B cell (primary cell): ENCODE results near the gene NAXE. TPM values are rescaled to one million over a fixed set of nuclear protein-coding genes. Genes with fewer than 3 reads are reported as not detected.

Experiments used
- ATAC-seq: fragments of 200-7000 bp; cut with Tn5 transposase; one replicate; pipeline ENCODE4 v1.10.0; 2021; ENCODE audit warnings: low read depth, mild to moderate bottlenecking, moderate number of reproducible peaks, moderate library complexity
- CTCF ChIA-PET: fragments of 350-600 bp; sonication (Branson Sonifier 250); formaldehyde crosslinking; loops from one replicate; lab custom pipeline; 2021; ENCODE audit warnings: antibody characterized with exemption, inconsistent platforms; lab: Charles Lee
- POLR2A ChIA-PET: fragments of 350-600 bp; sonication (Branson Sonifier 250); formaldehyde crosslinking; loops from one replicate; lab custom pipeline; 2021; ENCODE audit warnings: antibody characterized with exemption; lab: Charles Lee
- DNase-seq: peaks from one replicate; pipeline ENCODE4 v3.0.0; 2013
- H2AFZ ChIP-seq: 2 replicates; pipeline ENCODE4 v1.6.1; 2012; ENCODE audit warnings: mild to moderate bottlenecking, low read depth, low read length; ENCODE audit not compliant: insufficient read depth, poor library complexity, severe bottlenecking
- H3K27ac ChIP-seq, 2 donors: 1 replicate in 1 of 2; 2 replicates in 1 of 2; pipeline ENCODE4 v1.5.1; 2012 to 2013; ENCODE audit warnings: low read length in 2 of 2, mild to moderate bottlenecking in 2 of 2, moderate library complexity in 1 of 2
- H3K27me3 ChIP-seq, 4 experiments: fragments of 200-600 bp in 1 of 4; sonication (generic) in 1 of 4; replicated peaks in 1 of 4; 1 replicate in 2 of 4; 2 replicates in 2 of 4; pipeline versions ENCODE4 v1.6.1 to v1.7.0; 2013 to 2016; ENCODE audit warnings: low read length in 3 of 4, mild to moderate bottlenecking in 2 of 4, mixed read lengths in 1 of 4, moderate library complexity in 1 of 4; ENCODE audit not compliant: insufficient read depth in 4 of 4, control insufficient read depth in 3 of 4; ENCODE audit errors: control extremely low read depth in 1 of 4
- H3K36me3 ChIP-seq, 2 experiments: replicated peaks in 1 of 2; 1 replicate in 1 of 2; 2 replicates in 1 of 2; pipeline versions ENCODE4 v1.6.1 to v1.7.1; 2013; ENCODE audit warnings: low read length in 1 of 2; ENCODE audit not compliant: insufficient read depth in 2 of 2, control insufficient read depth in 1 of 2; ENCODE audit errors: control extremely low read depth in 1 of 2, extremely low read depth in 1 of 2
- H3K4me1 ChIP-seq, 2 donors: fragments of 200-600 bp in 1 of 2; sonication (generic) in 1 of 2; 1 replicate in 1 of 2; 2 replicates in 1 of 2; pipeline versions ENCODE4 v1.5.1 to v1.6.1; 2013 to 2017; ENCODE audit warnings: low read length in 2 of 2; ENCODE audit not compliant: control insufficient read depth in 2 of 2, insufficient read depth in 2 of 2
- H3K4me2 ChIP-seq: replicated peaks from 2 replicates; pipeline ENCODE3; 2012; ENCODE audit warnings: mild to moderate bottlenecking, low read depth, low read length; ENCODE audit not compliant: poor library complexity, severe bottlenecking
- H3K4me3 ChIP-seq, 5 experiments: fragments of 200-600 bp in 1 of 5; sonication (generic) in 1 of 5; 1 replicate in 3 of 5; 2 replicates in 2 of 5; pipeline versions ENCODE4 v1.5.1 to v1.7.0; 2011 to 2016; ENCODE audit warnings: low read length in 4 of 5, mild to moderate bottlenecking in 4 of 5, low read depth in 2 of 5, control low read depth in 1 of 5, moderate library complexity in 1 of 5; ENCODE audit not compliant: insufficient read depth in 1 of 5; ENCODE audit errors: control extremely low read depth in 1 of 5, extremely low read depth in 1 of 5
- H3K79me2 ChIP-seq: fragments of 200-600 bp; sonication (generic); one replicate; pipeline ENCODE4 v1.6.0; 2016; ENCODE audit warnings: low read length; ENCODE audit not compliant: control insufficient read depth, insufficient read depth
- H3K9ac ChIP-seq: fragments of 200-600 bp; sonication (generic); 2 replicates; pipeline ENCODE4 v1.6.1; 2017; ENCODE audit warnings: mild to moderate bottlenecking, low read length, moderate library complexity
- H3K9me3 ChIP-seq, 3 donors: one replicate each; pipeline versions ENCODE4 v1.6.1 to v1.7.1; 2013; ENCODE audit warnings: low read length in 2 of 3; ENCODE audit not compliant: control insufficient read depth in 2 of 3, insufficient read depth in 1 of 3; ENCODE audit errors: control extremely low read depth in 1 of 3
- H4K20me1 ChIP-seq: 2 replicates; pipeline ENCODE4 v1.6.0; 2012; ENCODE audit warnings: mild to moderate bottlenecking, low read length; ENCODE audit not compliant: insufficient read depth, control insufficient read depth, poor library complexity, severe bottlenecking
- H3K27ac Mint-ChIP-seq: one replicate; pipeline ENCODE4 v1.8.0; 2021; ENCODE audit warnings: mixed read lengths
- H3K27me3 Mint-ChIP-seq: one replicate; pipeline ENCODE4 v1.8.0; 2021; ENCODE audit warnings: mixed read lengths
- H3K4me1 Mint-ChIP-seq: one replicate; pipeline ENCODE4 v1.8.0; 2021; ENCODE audit warnings: mixed read lengths
- H3K4me3 Mint-ChIP-seq: one replicate; pipeline ENCODE4 v1.8.0; 2021; ENCODE audit warnings: mixed read lengths
- H3K9me3 Mint-ChIP-seq: one replicate; pipeline ENCODE4 v1.8.0; 2022; ENCODE audit warnings: mixed read lengths; ENCODE audit not compliant: insufficient read depth
- CTCF ChIP-seq: fragments of 200-600 bp; IDR thresholded peaks from one replicate; pipeline ENCODE4 v1.8.0; 2022; ENCODE audit warnings: antibody characterized with exemption, mild to moderate bottlenecking
- EZH2 ChIP-seq: IDR thresholded peaks from 2 replicates; pipeline ENCODE4 v1.6.1; 2012; ENCODE audit warnings: borderline replicate concordance, low read depth, mild to moderate bottlenecking, moderate library complexity, low read length; ENCODE audit not compliant: insufficient read depth, poor library complexity, severe bottlenecking
- WGBS: methylation state at CpG from one replicate; pipeline ENCODE4 v1.1.5; 2013; ENCODE audit warnings: missing lambda C conversion rate; ENCODE audit not compliant: insufficient coverage; 5-methylcytosine and 5-hydroxymethylcytosine counted together
- intact Hi-C: fragments of 100-400 bp; cut with micrococcal nuclease; formaldehyde crosslinking; loops from one replicate; pipeline ENCODE4 v1.10.0; 2022
- polyA plus RNA-seq: library from polyadenylated mRNA; depleted of rRNA; stranded (reverse); fragments of >200 nt; gene quantifications from 2 replicates; pipeline ENCODE4 v1.2.3, GENCODE V29; 2012
- total RNA-seq, 2 donors: library from RNA; stranded (reverse); fragments of 120-200 nt in 1 of 2; gene quantifications; 1 replicate in 1 of 2; 2 replicates in 1 of 2; pipeline versions ENCODE4 v1.2.3 to v1.2.4, GENCODE V29; 2013 to 2022

The NAXE gene
- total and polyA plus RNA-seq, 2 donors (not counting 1 experiment from before 2014, with no cell fraction given) = 42.8 to 59.7 TPM

- Histone ChIP-seq H2AFZ (no peak overlapping the region), H3K4me1 (peaks cover 13% of the 10 kb centered on the region in 2 donors), H3K4me3 (no peak overlapping the region), H3K9me3 (no peaks in the 10 kb centered on the region), H3K27me3 (peaks cover 0 to 26% (median 6%) of the 10 kb centered on the region in 4 experiments), H4K20me1 (no peaks in the 10 kb centered on the region), H3K9ac (no peak overlapping the region), H3K4me2 (no peak overlapping the region), H3K27ac (no peak overlapping the region), H3K79me2 (no peaks in the 10 kb centered on the region), H3K36me3 (no peaks in the 10 kb centered on the region)
- ChIA-PET POLR2A (no interaction called here), CTCF (interaction anchor here (0.7 to 7.8 kb wide), 10 partner anchors 8 to 228 kb away, joined by 3 to 126 read pairs (median 6); partner anchors contain the start of genes GPATCH4 and NAXE)
- ATAC-seq (no peak), DNase-seq (no peak)
- peaks cover 34% of the 10 kb centered on the region for H3K27me3 Mint-ChIP-seq
- TF ChIP-seq CTCF (no peak), EZH2 (no peak)
- 79% methylated on average over 2 of the region's 3 CpGs for WGBS
- H3K4me3 Mint-ChIP-seq = no peak overlapping the region
- H3K27ac Mint-ChIP-seq = no peak overlapping the region
- H3K4me1 Mint-ChIP-seq = peaks cover 11% of the 10 kb centered on the region
- intact Hi-C loops = no loop called here
- no peaks in the 10 kb centered on the region for H3K9me3 Mint-ChIP-seq
These were observed 21.1 kb downstream of the NAXE start for GRCh38 chr1:156612666-156613065.

GRCh38 chr1:156615946-156616345 lies 24.4 kb downstream of the NAXE start:
- no peak overlapping the region for H3K4me3 Mint-ChIP-seq
- Histone ChIP-seq H4K20me1 (no peaks in the 10 kb centered on the region), H3K9me3 (no peaks in the 10 kb centered on the region), H3K9ac (no peak overlapping the region), H3K4me1 (no peaks in the 10 kb centered on the region), H3K36me3 (no peaks in the 10 kb centered on the region), H2AFZ (no peak overlapping the region), H3K27me3 (peaks cover 0 to 50% (median 19%) of the 10 kb centered on the region in 4 experiments), H3K4me2 (no peak overlapping the region), H3K79me2 (no peaks in the 10 kb centered on the region), H3K27ac (no peak overlapping the region), H3K4me3 (no peak overlapping the region)
- TF ChIP-seq CTCF = no peak
- TF ChIP-seq EZH2 = no peak
- H3K9me3 Mint-ChIP-seq = no peaks in the 10 kb centered on the region
- ChIA-PET CTCF (interaction anchor here (1.0 kb wide), 1 partner anchor 170 kb away, joined by 3 read pairs; no protein-coding TSS in a partner anchor), POLR2A (no interaction called here)
- no peak overlapping the region for H3K27ac Mint-ChIP-seq
- H3K27me3 Mint-ChIP-seq = peaks cover 56% of the 10 kb centered on the region
- H3K4me1 Mint-ChIP-seq = no peaks in the 10 kb centered on the region
- intact Hi-C loops = no loop called here
- DNase-seq (no peak), ATAC-seq (no peak)
- WGBS = no CpG with 5 or more reads among the region's 4 CpGs
